OCI-LY3 (cell line): ENCODE results near the gene VEZT.

Experiments used
- CTCF ChIP-seq: fragments of 200-600, 300-600 bp; sonication (generic); IDR thresholded peaks from 2 replicates; pipeline ENCODE4 v1.5.1; 2014; ENCODE audit warnings: antibody characterized with exemption, low read length, low read depth
- EZH2phosphoT487 ChIP-seq: fragments of 200-600 bp; shearing (Covaris generic); IDR thresholded peaks from 2 replicates; pipeline ENCODE4 v1.6.1; 2018; ENCODE audit warnings: antibody characterized with exemption, mixed run types, low read depth

GRCh38 chr12:95325501-95325900 lies 107.9 kb downstream of the VEZT start:
- TF ChIP-seq CTCF (no peak), EZH2phosphoT487 (no peak)
